K562 (cell line): ENCODE data around the gene CALML4.

ENCODE experiments used
- CTCF ChIP-seq, 3 experiments: IDR thresholded peaks in 2 of 3; conservative IDR thresholded peaks in 1 of 3; 2 replicates each; pipeline ENCODE4 v1.5.1; 2011 to 2012; ENCODE audit warnings: low read length in 3 of 3, mild to moderate bottlenecking in 3 of 3, control low read depth in 2 of 3, improper control_type of control experiment in 1 of 3, inconsistent platforms in 1 of 3, low read depth in 1 of 3, mixed read lengths in 1 of 3, moderate library complexity in 1 of 3; ENCODE audit not compliant: insufficient read depth in 2 of 3
- E2F3 ChIP-seq: fragments of 250-450 bp; sonication (Bioruptor Pico); IDR thresholded peaks from 2 replicates; pipeline ENCODE4 v1.4.0; 2020; ENCODE audit warnings: mild to moderate bottlenecking
- EZH2 ChIP-seq: IDR thresholded peaks from 2 replicates; pipeline ENCODE4 v1.6.1; 2012; ENCODE audit warnings: low read depth, mild to moderate bottlenecking, inconsistent platforms, low read length, borderline replicate concordance
- MEF2A ChIP-seq: IDR thresholded peaks from 2 replicates; pipeline ENCODE4 v1.6.1; 2011; ENCODE audit warnings: low read depth, mild to moderate bottlenecking, low read length, moderate library complexity; ENCODE audit not compliant: control insufficient read depth
- MYBL2 ChIP-seq, 2 experiments: fragments of 450-650 bp in 1 of 2; sonication (generic) in 1 of 2; formaldehyde crosslinking in 1 of 2; IDR thresholded peaks; 2 replicates each; pipeline versions ENCODE4 v1.6.1 to v1.8.1; 2017 to 2022; ENCODE audit warnings: borderline replicate concordance in 1 of 2, inconsistent platforms in 1 of 2, low read depth in 1 of 2, mild to moderate bottlenecking in 1 of 2, missing genetic modification reagents in 1 of 2, moderate library complexity in 1 of 2
- RAD21 ChIP-seq, 2 experiments: fragments of 250-450 bp in 1 of 2; fragments of 450-650 bp in 1 of 2; sonication (Bioruptor Pico) in 1 of 2; formaldehyde crosslinking in 1 of 2; IDR thresholded peaks in 1 of 2; conservative IDR thresholded peaks in 1 of 2; 2 replicates each; pipeline versions ENCODE4 v1.4.0 to v1.8.0; 2020 to 2022; ENCODE audit warnings: mild to moderate bottlenecking in 2 of 2, moderate library complexity in 1 of 2
- ZFP36 ChIP-seq: fragments of 150-350 bp; IDR thresholded peaks from 2 replicates; pipeline ENCODE4 v1.6.1; 2018; ENCODE audit warnings: low read length, low read depth; ENCODE audit not compliant: partially characterized antibody
- ZNF12 ChIP-seq: sonication (generic); formaldehyde crosslinking; IDR thresholded peaks from 2 replicates; pipeline ENCODE4 v1.4.0; 2020; ENCODE audit warnings: mild to moderate bottlenecking, missing genetic modification reagents
- ZNF274 ChIP-seq: IDR thresholded peaks from 2 replicates; pipeline ENCODE4 v1.6.1; 2011; ENCODE audit warnings: low read depth, mild to moderate bottlenecking, low read length, moderate library complexity, borderline replicate concordance
- ZNF354B ChIP-seq: fragments of 250-450 bp; sonication (Bioruptor Pico); IDR thresholded peaks from 2 replicates; pipeline ENCODE4 v1.4.0; 2020
- ZNF551 ChIP-seq: fragments of 250-450 bp; sonication (Bioruptor Pico); IDR thresholded peaks from 2 replicates; pipeline ENCODE4 v1.5.0; 2021; ENCODE audit warnings: mild to moderate bottlenecking, moderate library complexity
- TF ChIP-seq, protein P1 (sequence below): fragments of 450-650 bp; IDR thresholded peaks from 2 replicates; pipeline ENCODE4 v1.6.1; 2016
- TF ChIP-seq, protein P2 (sequence below), 2 experiments: fragments of 450-650 bp in 1 of 2; sonication (generic) in 1 of 2; formaldehyde crosslinking in 1 of 2; IDR thresholded peaks in 1 of 2; conservative IDR thresholded peaks in 1 of 2; 2 replicates each; pipeline versions ENCODE4 v1.6.1 to v1.8.1; 2016 to 2023; ENCODE audit warnings: mild to moderate bottlenecking in 2 of 2, moderate library complexity in 2 of 2, inconsistent platforms in 1 of 2, missing genetic modification reagents in 1 of 2

- TF ChIP-seq CTCF (IDR thresholded peaks at IDR 0.05 in 2 of 3, conservative IDR thresholded peaks at IDR 0.05 in 1 of 3; ENCODE audit: insufficient read depth in 2 of 3, low read depth in 1 of 3, low read length in 3 of 3) (no peak), MYBL2 (IDR thresholded peaks at IDR 0.05; ENCODE audit: low read depth) (no peak), MYBL2 (CRISPR knock-in tag; IDR thresholded peaks at IDR 0.05; ENCODE audit: borderline replicate concordance) (no peak), E2F3 (no peak), ZNF274 (no peak), RAD21 (CRISPR knock-in tag; conservative IDR thresholded peaks at IDR 0.05 in 1 of 2, IDR thresholded peaks at IDR 0.05 in 1 of 2) (no peak), MEF2A (no peak), ZNF12 (CRISPR knock-in tag) (no peak), EZH2 (no peak), ZNF551 (CRISPR knock-in tag) (no peak), ZNF354B (CRISPR knock-in tag) (no peak), ZFP36 (no peak)
- TF ChIP-seq, protein P1, sequence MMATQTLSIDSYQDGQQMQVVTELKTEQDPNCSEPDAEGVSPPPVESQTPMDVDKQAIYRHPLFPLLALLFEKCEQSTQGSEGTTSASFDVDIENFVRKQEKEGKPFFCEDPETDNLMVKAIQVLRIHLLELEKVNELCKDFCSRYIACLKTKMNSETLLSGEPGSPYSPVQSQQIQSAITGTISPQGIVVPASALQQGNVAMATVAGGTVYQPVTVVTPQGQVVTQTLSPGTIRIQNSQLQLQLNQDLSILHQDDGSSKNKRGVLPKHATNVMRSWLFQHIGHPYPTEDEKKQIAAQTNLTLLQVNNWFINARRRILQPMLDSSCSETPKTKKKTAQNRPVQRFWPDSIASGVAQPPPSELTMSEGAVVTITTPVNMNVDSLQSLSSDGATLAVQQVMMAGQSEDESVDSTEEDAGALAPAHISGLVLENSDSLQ, result no peak
- TF ChIP-seq, protein P2, sequence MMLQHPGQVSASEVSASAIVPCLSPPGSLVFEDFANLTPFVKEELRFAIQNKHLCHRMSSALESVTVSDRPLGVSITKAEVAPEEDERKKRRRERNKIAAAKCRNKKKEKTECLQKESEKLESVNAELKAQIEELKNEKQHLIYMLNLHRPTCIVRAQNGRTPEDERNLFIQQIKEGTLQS (IDR thresholded peaks at IDR 0.05), result no peak
- TF ChIP-seq, protein P2 (CRISPR knock-in tag; conservative IDR thresholded peaks at IDR 0.05), result no peak
These were observed 56.1 kb downstream of the CALML4 start for GRCh38 chr15:68149059-68149458.
